GM23338 (cell line): ENCODE data around the gene OR2V2. TPM values are rescaled to one million over a fixed set of nuclear protein-coding genes. Genes with fewer than 3 reads are reported as not detected.

Source experiments
- ATAC-seq: fragments of 200-7000 bp; cut with Tn5 transposase; 3 replicates; pipeline ENCODE4 v1.9.1; 2020
- DNase-seq: peaks from one replicate; pipeline ENCODE4 v3.0.0-alpha.2; 2015; ENCODE audit warnings: low spot score
- H2AFZ ChIP-seq: fragments of 200-600 bp; sonication (generic); 2 replicates; pipeline ENCODE4 v1.8.0; 2016; ENCODE audit warnings: antibody characterized with exemption, mild to moderate bottlenecking, moderate library complexity
- H3F3A ChIP-seq: fragments of 200-600 bp; sonication (generic); replicated peaks from 2 replicates; pipeline ENCODE4 v1.8.0; 2017; ENCODE audit warnings: antibody characterized with exemption, mixed run types, low read depth
- H3K27ac ChIP-seq: fragments of 200-600 bp; sonication (generic); 2 replicates; pipeline ENCODE4 v1.6.1; 2016; ENCODE audit warnings: low read depth
- H3K27me3 ChIP-seq: fragments of 200-600 bp; sonication (generic); 2 replicates; pipeline ENCODE4 v1.8.0; 2016; ENCODE audit warnings: mild to moderate bottlenecking, mixed run types, moderate library complexity; ENCODE audit not compliant: insufficient read depth
- H3K36me3 ChIP-seq: fragments of 200-600 bp; sonication (generic); 2 replicates; pipeline ENCODE4 v1.8.0; 2016; ENCODE audit warnings: mild to moderate bottlenecking; ENCODE audit not compliant: insufficient read depth
- H3K4me1 ChIP-seq: fragments of 200-600 bp; sonication (generic); 2 replicates; pipeline ENCODE4 v1.8.0; 2016; ENCODE audit warnings: mild to moderate bottlenecking, moderate library complexity; ENCODE audit not compliant: insufficient read depth
- H3K4me2 ChIP-seq: fragments of 200-600 bp; sonication (generic); 2 replicates; pipeline ENCODE4 v1.7.1; 2017; ENCODE audit warnings: mixed run types
- H3K4me3 ChIP-seq: fragments of 200-600 bp; sonication (generic); 2 replicates; pipeline ENCODE4 v1.6.1; 2016; ENCODE audit warnings: mixed run types
- H3K79me2 ChIP-seq: fragments of 200-600 bp; sonication (generic); replicated peaks from 2 replicates; pipeline ENCODE4 v1.8.0; 2017; ENCODE audit warnings: mild to moderate bottlenecking; ENCODE audit not compliant: insufficient read depth
- H3K9me2 ChIP-seq: fragments of 200-600 bp; sonication (generic); 2 replicates; pipeline ENCODE4 v1.8.0; 2017; ENCODE audit not compliant: insufficient read depth
- H4K20me1 ChIP-seq: fragments of 200-600 bp; sonication (generic); replicated peaks from 2 replicates; pipeline ENCODE4 v1.8.0; 2017; ENCODE audit warnings: mild to moderate bottlenecking; ENCODE audit not compliant: insufficient read depth
- H3K27ac Mint-ChIP-seq: 2 replicates; pipeline ENCODE4 v1.8.0; 2020; ENCODE audit warnings: inconsistent platforms, mild to moderate bottlenecking, moderate library complexity, mixed read lengths
- H3K27me3 Mint-ChIP-seq: 3 replicates; pipeline ENCODE4 v1.8.0; 2022; ENCODE audit warnings: low read depth, mild to moderate bottlenecking, moderate library complexity, mixed read lengths, inconsistent platforms; ENCODE audit not compliant: insufficient read depth, poor library complexity
- H3K36me3 Mint-ChIP-seq: 3 replicates; pipeline ENCODE4 v1.8.0; 2021; ENCODE audit warnings: low read depth, mild to moderate bottlenecking, inconsistent platforms, moderate library complexity, mixed read lengths
- H3K4me1 Mint-ChIP-seq: 3 replicates; pipeline ENCODE4 v1.8.0; 2020; ENCODE audit warnings: mild to moderate bottlenecking, inconsistent platforms, mixed read lengths
- H3K4me3 Mint-ChIP-seq: 3 replicates; pipeline ENCODE4 v1.8.0; 2021; ENCODE audit warnings: moderate library complexity, mild to moderate bottlenecking, inconsistent platforms, mixed read lengths
- H3K9me3 Mint-ChIP-seq: 3 replicates; pipeline ENCODE4 v1.8.0; 2020; ENCODE audit warnings: moderate library complexity, mild to moderate bottlenecking, inconsistent platforms, mixed read lengths
- CREB1 ChIP-seq: fragments of 250-450 bp; sonication (Bioruptor Pico); IDR thresholded peaks from 2 replicates; pipeline ENCODE4 v1.5.0; 2020; ENCODE audit warnings: low read depth, mild to moderate bottlenecking, moderate library complexity
- CTCF ChIP-seq, 2 experiments: fragments of 200-600 bp in 1 of 2; sonication (generic) in 1 of 2; conservative IDR thresholded peaks; 2 replicates each; pipeline versions ENCODE4 v1.5.1 to v1.6.1; 2016 to 2017; ENCODE audit warnings: antibody characterized with exemption in 2 of 2, low read depth in 2 of 2, mild to moderate bottlenecking in 2 of 2, moderate library complexity in 1 of 2
- ETS1 ChIP-seq: IDR thresholded peaks from 2 replicates; pipeline ENCODE4 v1.6.1; 2016; ENCODE audit warnings: antibody characterized with exemption
- EZH2 ChIP-seq: fragments of 200-600 bp; sonication (generic); IDR thresholded peaks from one replicate; pipeline ENCODE4 v1.8.0; 2017; ENCODE audit warnings: antibody characterized with exemption, mild to moderate bottlenecking, low read depth; ENCODE audit not compliant: unreplicated experiment
- EZH2phosphoT487 ChIP-seq: fragments of 200-600 bp; sonication (generic); IDR thresholded peaks from one replicate; pipeline ENCODE4 v1.8.1; 2018; ENCODE audit warnings: antibody characterized with exemption; ENCODE audit not compliant: unreplicated experiment
- JUNB ChIP-seq: IDR thresholded peaks from one replicate; pipeline ENCODE4 v1.6.1; 2016; ENCODE audit warnings: antibody characterized with exemption; ENCODE audit not compliant: unreplicated experiment
- NANOG ChIP-seq: IDR thresholded peaks from 2 replicates; pipeline ENCODE4 v1.6.1; 2016; ENCODE audit warnings: antibody characterized with exemption, borderline replicate concordance
- POLR2AphosphoS5 ChIP-seq: IDR thresholded peaks from 2 replicates; pipeline ENCODE4 v1.6.1; 2016; ENCODE audit warnings: antibody characterized with exemption, low read depth
- REST ChIP-seq: IDR thresholded peaks from one replicate; pipeline ENCODE4 v1.6.1; 2018; ENCODE audit warnings: antibody characterized with exemption; ENCODE audit not compliant: unreplicated experiment
- STAT1 ChIP-seq: IDR thresholded peaks from one replicate; pipeline ENCODE4 v1.6.1; 2016; ENCODE audit warnings: antibody characterized with exemption; ENCODE audit not compliant: unreplicated experiment
- ZNF114 ChIP-seq: fragments of 250-450 bp; sonication (Bioruptor Pico); IDR thresholded peaks from 2 replicates; pipeline ENCODE4 v1.5.0; 2020; ENCODE audit warnings: mild to moderate bottlenecking, moderate library complexity
- ZNF331 ChIP-seq: fragments of 250-450 bp; sonication (Bioruptor Pico); IDR thresholded peaks from 2 replicates; pipeline ENCODE4 v1.5.0; 2020; ENCODE audit warnings: low read depth, mild to moderate bottlenecking, moderate library complexity
- polyA plus RNA-seq: library from polyadenylated mRNA; unstranded; fragments of >200 nt; fragmentation: Nextera tagmentation; extraction: Ambion mirVana; gene quantifications from 2 replicates; pipeline ENCODE4 v1.2.1, GENCODE V29; 2016
- total RNA-seq: library from RNA; depleted of rRNA; stranded (reverse); fragments of >200 nt; shearing (Covaris generic); gene quantifications from 2 replicates; pipeline ENCODE4 v1.2.3, GENCODE V29; 2014

The OR2V2 gene
- total and polyA plus RNA-seq, 2 experiments from 2014 or later = not detected

GRCh38 chr5:181119105-181119504 lies 28.3 kb upstream of the OR2V2 start:
- no peak for TF ChIP-seq CREB1 (CRISPR knock-in tag)
- TF ChIP-seq REST = no peak
- TF ChIP-seq EZH2phosphoT487 = no peak
- no peak for TF ChIP-seq POLR2AphosphoS5
- TF ChIP-seq ETS1 = no peak
- no peak for TF ChIP-seq ZNF114 (CRISPR knock-in tag)
- TF ChIP-seq CTCF (conservative IDR thresholded peaks at IDR 0.05; ENCODE audit: low read depth in 2 of 2) = no peak
- no peak for TF ChIP-seq NANOG
- TF ChIP-seq EZH2 = no peak
- TF ChIP-seq STAT1 = no peak
- no peak for TF ChIP-seq JUNB
- no peak for TF ChIP-seq ZNF331 (CRISPR knock-in tag)
- Histone ChIP-seq H3K4me3 (no peak overlapping the region), H3F3A (0 out of 2 replicates have a peak, but pooled peaks cover 6% of the 10 kb centered on the region), H3K36me3 (no peaks in the 10 kb centered on the region), H3K4me2 (no peak overlapping the region), H3K4me1 (peaks cover 19% of the 10 kb centered on the region; the same call in 1 of the 2 replicates), H3K9me2 (no peaks in the 10 kb centered on the region), H3K79me2 (no peaks in the 10 kb centered on the region), H2AFZ (no peak overlapping the region), H3K27ac (no peak overlapping the region), H3K27me3 (peaks cover 36% of the 10 kb centered on the region), H4K20me1 (no peaks in the 10 kb centered on the region)
- Mint-ChIP-seq H3K27ac (no peak overlapping the region), H3K4me3 (no peak overlapping the region), H3K4me1 (peaks cover 17% of the 10 kb centered on the region), H3K36me3 (peaks cover under 1% of the 10 kb centered on the region; the same call in 2 of the 3 replicates), H3K27me3 (peaks cover 28% of the 10 kb centered on the region), H3K9me3 (peaks cover 6% of the 10 kb centered on the region; the same call in 2 of the 3 replicates)
- DNase-seq (no peak), ATAC-seq (no peak)
